Omental fat pad (tissue), 4 donors: Measurements from ENCODE around the gene ABCC5. TPM values are rescaled to one million over a fixed set of nuclear protein-coding genes. Genes with fewer than 3 reads are reported as not detected.
"Not testable (repeated sequence)": the region's sequence is repeated elsewhere in the genome, so short reads cannot be mapped to it uniquely, and the experiment has no call there.

Source experiments
- ATAC-seq: fragments of 150-250 bp; one replicate; pipeline ENCODE4 v1.9.1; 2016; ENCODE audit warnings: mild to moderate bottlenecking, moderate library complexity; ENCODE audit not compliant: low FRiP score
- DNase-seq: peaks from one replicate; pipeline ENCODE4 v3.0.0-alpha.2; 2019; ENCODE audit warnings: low spot score
- CTCF ChIP-seq, 3 donors: fragments of 450-650 bp; IDR thresholded peaks; one replicate each; pipeline ENCODE4 v1.5.1; 2016 to 2017; ENCODE audit warnings: antibody characterized with exemption in 3 of 3, mild to moderate bottlenecking in 3 of 3, moderate library complexity in 2 of 3
- total RNA-seq, 4 donors: library from RNA; depleted of rRNA; stranded (reverse); fragments of >200 nt; gene quantifications; one replicate each; pipeline ENCODE4 v1.1.0, GENCODE V29; 2016

Gene ABCC5
- total RNA-seq, 4 donors from 2014 or later, result 19.7 to 32.0 (median 27.2) TPM

- DNase-seq (no peak), ATAC-seq (no peak)
- TF ChIP-seq CTCF (IDR thresholded peaks at IDR 0.05), result no peak
Observed at GRCh38 chr3:184031187-184031792, 13.6 kb upstream of the ABCC5 start, which contains the start of gene HTR3D. TSS of gene HTR3D (plus strand) at chr3:184031742. CDS start at chr3:184031742, 0 bp downstream.

- no peak for TF ChIP-seq CTCF (IDR thresholded peaks at IDR 0.05)
- DNase-seq (no peak), ATAC-seq (no peak)
Observed at GRCh38 chr3:184030536-184030935, 12.9 kb upstream of the ABCC5 start.

- no peak for DNase-seq
- no peak for ATAC-seq
- no peak for TF ChIP-seq CTCF (IDR thresholded peaks at IDR 0.05)
Observed at GRCh38 chr3:184029443-184029842, 11.8 kb upstream of the ABCC5 start.

- DNase-seq, ATAC-seq: not testable (repeated sequence)
Observed at GRCh38 chr3:184028275-184028890, 10.7 kb upstream of the ABCC5 start.

- DNase-seq, ATAC-seq: not testable (repeated sequence)
Observed at GRCh38 chr3:184025256-184025655, 7.6 kb upstream of the ABCC5 start.

- TF ChIP-seq CTCF (IDR thresholded peaks at IDR 0.05), result no peak
- DNase-seq (no peak), ATAC-seq (no peak)
Observed at GRCh38 chr3:184022323-184022722, 4.6 kb upstream of the ABCC5 start.

- no peak for ATAC-seq
- DNase-seq, result no peak
- no peak for TF ChIP-seq CTCF (IDR thresholded peaks at IDR 0.05)
Observed at GRCh38 chr3:184018424-184018973, 815 bp upstream of the ABCC5 start.
